ENCODE data around the gene GIT2.

GIT2 gene

GRCh38 chr12:109926016-109926415, 70.2 kb downstream of the GIT2 start:
- Histone ChIP-seq H3K4me1 (ENCODE audit: control insufficient read depth, insufficient read depth, low read length) (no peaks in the 10 kb centered on the region), H3K36me3 (ENCODE audit: control insufficient read depth, insufficient read depth, low read length) (0 out of 2 replicates have a peak, but pooled peaks cover 2% of the 10 kb centered on the region)

DNA sequence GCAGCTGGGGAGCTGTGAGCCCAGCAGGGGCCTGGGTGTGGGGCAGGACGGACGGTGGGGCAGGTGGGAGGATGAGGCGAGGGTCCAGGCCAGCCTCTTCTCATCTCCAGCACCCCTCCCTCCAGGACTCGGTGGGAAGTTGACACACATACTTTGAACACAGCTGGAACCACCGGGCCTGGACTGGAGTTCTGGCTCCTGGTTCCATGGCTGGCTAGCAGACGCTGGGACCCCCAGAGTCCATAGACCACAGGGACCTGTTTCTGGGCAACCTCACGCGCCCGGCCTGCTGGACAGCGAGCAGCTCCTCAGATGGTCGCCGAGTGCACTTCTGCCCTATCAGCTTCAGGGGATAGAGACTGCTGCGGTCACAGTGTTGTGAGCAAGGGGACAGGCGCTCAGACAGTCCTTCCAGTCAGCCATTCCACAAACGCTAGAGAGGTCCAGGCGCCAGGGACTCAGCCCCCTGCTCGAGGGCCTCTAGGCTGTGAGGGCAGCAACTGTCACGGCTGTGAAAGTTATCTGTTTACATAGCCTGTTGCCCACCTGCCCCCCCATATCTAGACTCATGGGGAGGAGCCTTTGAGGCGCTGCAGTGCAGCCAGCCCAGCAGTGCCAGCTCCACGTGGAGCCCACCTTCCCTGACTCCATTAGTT, 70.9 kb downstream of the GIT2 start:
- no peaks in the 10 kb centered on the region for H3K9me3 ChIP-seq (ENCODE audit: control insufficient read depth, insufficient read depth, low read length)
- no peaks in the 10 kb centered on the region for H3K27me3 ChIP-seq (ENCODE audit: control insufficient read depth, insufficient read depth, low read length)
- H3K4me3 ChIP-seq (ENCODE audit: low read length) = no peak overlapping the region
- no CpG with 5 or more reads among the region's 20 CpGs for WGBS (ENCODE audit: insufficient coverage, insufficient read length)
- DNase-seq (ENCODE audit: low read depth, low spot score) = no peak
- no peak overlapping the region for H3K27ac ChIP-seq (ENCODE audit: low read length)
- H3K4me1 ChIP-seq (ENCODE audit: control insufficient read depth, insufficient read depth, low read length) = no peaks in the 10 kb centered on the region
- no peaks in the 10 kb centered on the region for H3K36me3 ChIP-seq (ENCODE audit: control insufficient read depth, insufficient read depth, low read length)

More at GRCh38 chr12:109926016-109926415, 70.2 kb downstream of the GIT2 start:
- DNase-seq (ENCODE audit: low read depth, low spot score) = no peak
- WGBS (ENCODE audit: insufficient coverage, insufficient read length) = no CpG with 5 or more reads among the region's 8 CpGs
- no peak overlapping the region for H3K27ac ChIP-seq (ENCODE audit: low read length)
- no peak overlapping the region for H3K4me3 ChIP-seq (ENCODE audit: low read length)
- H3K27me3 ChIP-seq (ENCODE audit: control insufficient read depth, insufficient read depth, low read length) = no peaks in the 10 kb centered on the region
- no peaks in the 10 kb centered on the region for H3K9me3 ChIP-seq (ENCODE audit: control insufficient read depth, insufficient read depth, low read length)

DNA sequence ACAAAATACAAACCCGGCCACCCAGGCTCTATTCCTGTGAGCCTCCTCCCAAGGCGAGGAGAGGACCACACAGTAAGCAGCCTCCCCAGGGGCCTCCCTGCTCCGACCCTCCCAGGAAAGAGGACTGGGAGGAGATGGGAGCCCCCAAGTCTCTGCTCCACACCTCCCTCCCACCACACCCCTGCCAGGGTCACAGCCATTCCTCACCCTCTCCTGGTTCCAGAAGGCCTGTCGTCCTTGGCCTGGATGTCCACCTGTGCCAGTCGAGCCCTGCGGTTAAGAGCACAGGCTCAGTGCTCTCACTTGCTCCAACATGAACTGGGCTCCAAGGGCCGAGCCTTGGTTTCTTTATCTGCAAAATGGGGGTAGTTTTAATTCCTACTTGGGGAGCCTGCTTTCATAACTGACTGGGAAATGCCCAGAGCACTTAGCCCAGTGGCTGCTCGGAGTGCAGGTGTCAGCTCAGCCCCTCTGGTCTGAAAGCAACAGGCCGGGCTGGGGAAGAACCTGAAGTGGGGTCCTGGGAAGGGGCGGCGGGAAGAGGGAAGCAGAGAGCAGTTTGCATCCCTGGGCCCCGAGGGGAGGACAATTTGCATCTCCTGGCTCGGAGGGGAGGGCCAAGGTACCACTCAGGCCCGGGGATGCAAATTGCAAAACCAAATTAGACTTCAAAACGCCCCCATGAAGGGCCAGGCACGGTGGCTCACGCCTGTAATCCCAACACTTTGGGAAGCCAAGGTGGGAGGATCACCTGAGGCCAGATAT, 72.5 kb downstream of the GIT2 start:
- no peaks in the 10 kb centered on the region for H3K4me1 ChIP-seq (ENCODE audit: control insufficient read depth, insufficient read depth, low read length)
- WGBS (ENCODE audit: insufficient coverage, insufficient read length) = no CpG with 5 or more reads among the region's 17 CpGs
- no peaks in the 10 kb centered on the region for H3K27me3 ChIP-seq (ENCODE audit: control insufficient read depth, insufficient read depth, low read length)
- no peaks in the 10 kb centered on the region for H3K36me3 ChIP-seq (ENCODE audit: control insufficient read depth, insufficient read depth, low read length)
- no peaks in the 10 kb centered on the region for H3K9me3 ChIP-seq (ENCODE audit: control insufficient read depth, insufficient read depth, low read length)
- DNase-seq (ENCODE audit: low read depth, low spot score) = no peak
- no peak overlapping the region for H3K27ac ChIP-seq (ENCODE audit: low read length)
- H3K4me3 ChIP-seq (ENCODE audit: low read length) = no peak overlapping the region

- no peaks in the 10 kb centered on the region for H3K36me3 ChIP-seq (ENCODE audit: control insufficient read depth, insufficient read depth, low read length)
- no peaks in the 10 kb centered on the region for H3K27me3 ChIP-seq (ENCODE audit: control insufficient read depth, insufficient read depth, low read length)
- no peak overlapping the region for H3K4me3 ChIP-seq (ENCODE audit: low read length)
- WGBS (ENCODE audit: insufficient coverage, insufficient read length) = no CpG with 5 or more reads among the region's 5 CpGs
- no peaks in the 10 kb centered on the region for H3K4me1 ChIP-seq (ENCODE audit: control insufficient read depth, insufficient read depth, low read length)
- no peaks in the 10 kb centered on the region for H3K9me3 ChIP-seq (ENCODE audit: control insufficient read depth, insufficient read depth, low read length)
- DNase-seq (ENCODE audit: low read depth, low spot score) = no peak
- H3K27ac ChIP-seq (ENCODE audit: low read length) = no peak overlapping the region
Observed at GRCh38 chr12:109923038-109923437, 73.1 kb downstream of the GIT2 start.

GRCh38 chr12:109921982-109922381, 74.2 kb downstream of the GIT2 start:
- DNase-seq (ENCODE audit: low read depth, low spot score) = no peak
- H3K36me3 ChIP-seq (ENCODE audit: control insufficient read depth, insufficient read depth, low read length) = no peaks in the 10 kb centered on the region
- no peaks in the 10 kb centered on the region for H3K27me3 ChIP-seq (ENCODE audit: control insufficient read depth, insufficient read depth, low read length)
- no peaks in the 10 kb centered on the region for H3K9me3 ChIP-seq (ENCODE audit: control insufficient read depth, insufficient read depth, low read length)
- H3K27ac ChIP-seq (ENCODE audit: low read length) = no peak overlapping the region
- no peaks in the 10 kb centered on the region for H3K4me1 ChIP-seq (ENCODE audit: control insufficient read depth, insufficient read depth, low read length)
- no peak overlapping the region for H3K4me3 ChIP-seq (ENCODE audit: low read length)
- no CpG with 5 or more reads among the region's 4 CpGs for WGBS (ENCODE audit: insufficient coverage, insufficient read length)

DNA sequence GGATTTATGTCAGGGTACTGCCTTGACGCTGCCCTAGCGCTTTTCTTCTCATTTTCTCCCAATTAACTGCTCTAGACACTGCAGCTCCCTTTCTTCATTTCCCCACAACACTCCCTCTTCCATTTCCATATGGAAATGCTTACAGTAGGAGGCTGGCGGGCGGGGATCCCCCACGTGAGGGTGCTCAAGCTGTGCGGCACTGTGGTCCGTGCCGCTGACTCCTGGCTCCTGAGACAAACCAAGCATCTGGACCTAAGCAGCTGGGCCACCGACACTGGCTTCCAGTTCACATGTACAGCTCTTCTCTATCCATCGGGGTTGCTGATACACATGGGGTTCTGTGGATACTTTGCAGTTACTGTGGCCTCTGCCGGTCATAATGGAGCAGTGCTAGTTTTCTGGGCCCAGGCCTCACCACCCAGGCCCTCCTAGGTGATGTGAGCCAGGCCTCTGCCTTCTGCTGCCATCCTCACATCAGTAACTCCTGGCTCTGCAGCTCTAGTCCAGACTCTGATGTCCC, 75.8 kb downstream of the GIT2 start:
- Histone ChIP-seq H3K4me1 (ENCODE audit: control insufficient read depth, insufficient read depth, low read length) (no peaks in the 10 kb centered on the region), H3K27ac (ENCODE audit: low read length) (no peak overlapping the region), H3K9me3 (ENCODE audit: control insufficient read depth, insufficient read depth, low read length) (no peaks in the 10 kb centered on the region), H3K27me3 (ENCODE audit: control insufficient read depth, insufficient read depth, low read length) (no peaks in the 10 kb centered on the region), H3K4me3 (ENCODE audit: low read length) (no peak overlapping the region), H3K36me3 (ENCODE audit: control insufficient read depth, insufficient read depth, low read length) (no peaks in the 10 kb centered on the region)
- WGBS (ENCODE audit: insufficient coverage, insufficient read length) = no CpG with 5 or more reads among the region's 11 CpGs
- no peak for DNase-seq (ENCODE audit: low read depth, low spot score)

DNA sequence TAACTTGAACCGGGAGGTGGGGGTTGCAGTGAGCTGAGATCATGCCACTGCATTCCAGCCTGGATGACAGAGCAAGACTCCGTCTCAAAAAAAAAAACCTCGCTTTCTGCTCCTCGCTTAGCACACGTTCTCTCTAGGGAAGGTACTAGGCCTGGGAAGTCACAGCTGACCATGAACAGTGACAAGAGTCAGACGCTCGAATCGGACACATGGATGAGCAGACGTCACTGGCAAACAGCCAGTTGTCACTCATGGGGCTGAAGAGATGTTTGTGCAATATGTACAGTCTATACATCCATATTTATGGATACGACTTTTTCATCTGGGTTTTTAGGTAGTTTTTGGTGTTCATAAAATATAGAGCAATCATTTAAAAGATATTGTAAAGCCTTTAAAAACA, 76.7 kb downstream of the GIT2 start:
- no peaks in the 10 kb centered on the region for H3K36me3 ChIP-seq (ENCODE audit: control insufficient read depth, insufficient read depth, low read length)
- H3K27me3 ChIP-seq (ENCODE audit: control insufficient read depth, insufficient read depth, low read length) = no peaks in the 10 kb centered on the region
- no peak for DNase-seq (ENCODE audit: low read depth, low spot score)
- H3K9me3 ChIP-seq (ENCODE audit: control insufficient read depth, insufficient read depth, low read length) = no peaks in the 10 kb centered on the region
- WGBS (ENCODE audit: insufficient coverage, insufficient read length) = no CpG with 5 or more reads among the region's 10 CpGs
- H3K27ac ChIP-seq (ENCODE audit: low read length) = no peak overlapping the region
- no peak overlapping the region for H3K4me3 ChIP-seq (ENCODE audit: low read length)
- H3K4me1 ChIP-seq (ENCODE audit: control insufficient read depth, insufficient read depth, low read length) = no peaks in the 10 kb centered on the region

- WGBS (ENCODE audit: insufficient coverage, insufficient read length) = no CpG with 5 or more reads among the region's 4 CpGs
- Histone ChIP-seq H3K4me1 (ENCODE audit: control insufficient read depth, insufficient read depth, low read length) (no peaks in the 10 kb centered on the region), H3K36me3 (ENCODE audit: control insufficient read depth, insufficient read depth, low read length) (no peaks in the 10 kb centered on the region), H3K27me3 (ENCODE audit: control insufficient read depth, insufficient read depth, low read length) (no peaks in the 10 kb centered on the region), H3K9me3 (ENCODE audit: control insufficient read depth, insufficient read depth, low read length) (no peaks in the 10 kb centered on the region), H3K4me3 (ENCODE audit: low read length) (no peak overlapping the region), H3K27ac (ENCODE audit: low read length) (no peak overlapping the region)
- DNase-seq (ENCODE audit: low read depth, low spot score) = no peak
Observed at GRCh38 chr12:109916045-109916444, 80.1 kb downstream of the GIT2 start.

DNA sequence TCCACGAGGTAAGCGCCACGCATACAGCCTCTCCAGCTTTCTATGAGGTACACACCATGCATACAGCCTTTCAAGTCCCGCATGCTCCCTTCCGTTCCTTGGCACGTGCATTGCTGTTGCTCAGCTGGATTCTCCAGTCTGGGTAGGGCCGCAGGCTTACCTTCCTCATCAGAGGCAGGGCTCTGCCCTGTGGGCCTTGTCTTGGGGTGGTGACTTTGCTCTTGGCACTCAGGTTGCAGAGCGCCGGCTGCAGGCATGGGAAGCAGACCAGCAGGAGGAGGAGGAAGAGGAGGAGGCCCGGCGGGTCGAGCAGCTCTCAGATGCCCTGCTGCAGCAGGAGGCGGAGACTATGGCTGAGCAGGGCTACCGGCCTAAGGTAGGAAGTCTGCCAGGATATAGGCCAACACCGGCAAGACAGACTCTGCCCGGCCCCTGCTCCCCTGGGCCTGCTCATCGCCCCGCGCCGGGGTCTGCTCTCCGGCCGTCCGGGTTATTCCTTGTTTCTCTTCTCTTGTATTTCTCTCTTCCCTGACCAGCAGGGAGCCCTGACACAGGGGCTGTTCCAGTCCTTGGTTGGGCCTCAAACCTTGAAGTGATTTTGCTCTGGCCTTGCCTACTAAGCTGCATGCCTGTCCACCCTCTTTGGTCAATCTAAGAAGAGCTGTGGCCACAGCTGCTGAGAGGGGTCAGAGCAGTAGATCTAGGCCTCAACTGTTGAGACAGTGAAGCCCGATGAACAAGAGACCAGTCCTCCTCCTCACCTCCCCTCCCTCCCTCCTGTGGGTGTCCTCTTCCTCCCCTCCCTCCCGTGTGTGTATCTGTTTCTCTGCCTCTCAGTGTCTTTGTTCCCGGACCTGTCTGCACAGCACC, 80.8 kb downstream of the GIT2 start:
- Histone ChIP-seq H3K27ac (ENCODE audit: low read length) (no peak overlapping the region), H3K27me3 (ENCODE audit: control insufficient read depth, insufficient read depth, low read length) (no peaks in the 10 kb centered on the region), H3K4me1 (ENCODE audit: control insufficient read depth, insufficient read depth, low read length) (no peaks in the 10 kb centered on the region), H3K9me3 (ENCODE audit: control insufficient read depth, insufficient read depth, low read length) (no peaks in the 10 kb centered on the region), H3K36me3 (ENCODE audit: control insufficient read depth, insufficient read depth, low read length) (no peaks in the 10 kb centered on the region), H3K4me3 (ENCODE audit: low read length) (no peak overlapping the region)
- no peak for DNase-seq (ENCODE audit: low read depth, low spot score)
- no CpG with 5 or more reads among the region's 26 CpGs for WGBS (ENCODE audit: insufficient coverage, insufficient read length)

DNA sequence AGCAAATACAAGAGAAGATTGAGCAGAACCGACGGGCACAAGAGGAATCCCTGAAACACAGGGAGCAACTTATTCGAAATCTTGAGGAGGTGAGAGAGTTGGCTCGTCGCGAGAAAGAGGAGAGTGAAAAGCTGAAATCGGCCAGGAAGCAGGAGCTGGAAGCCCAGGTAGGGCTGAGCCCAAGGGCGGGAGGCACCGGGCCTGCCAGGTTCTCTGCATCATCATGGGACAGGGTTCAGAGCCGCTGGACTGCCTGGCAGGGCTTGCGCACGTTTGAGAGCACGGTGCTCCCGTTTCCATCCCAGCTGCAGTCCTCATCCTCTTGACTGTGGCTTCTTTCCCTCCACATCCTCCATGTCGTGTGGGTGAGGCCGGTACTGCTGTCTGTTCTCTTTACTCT, 81.7 kb downstream of the GIT2 start:
- no CpG with 5 or more reads among the region's 16 CpGs for WGBS (ENCODE audit: insufficient coverage, insufficient read length)
- DNase-seq (ENCODE audit: low read depth, low spot score) = no peak
- Histone ChIP-seq H3K4me1 (ENCODE audit: control insufficient read depth, insufficient read depth, low read length) (no peaks in the 10 kb centered on the region), H3K4me3 (ENCODE audit: low read length) (no peak overlapping the region), H3K27ac (ENCODE audit: low read length) (no peak overlapping the region), H3K36me3 (ENCODE audit: control insufficient read depth, insufficient read depth, low read length) (no peaks in the 10 kb centered on the region), H3K27me3 (ENCODE audit: control insufficient read depth, insufficient read depth, low read length) (no peaks in the 10 kb centered on the region), H3K9me3 (ENCODE audit: control insufficient read depth, insufficient read depth, low read length) (no peaks in the 10 kb centered on the region)
